ENCODE data around the gene HS3ST6. TPM values are rescaled to one million over a fixed set of nuclear protein-coding genes. Genes with fewer than 3 reads are reported as not detected.
A peak's percentile ranks its signal among the peaks of the same experiment; 100 is the strongest.

The HS3ST6 gene
- total and polyA plus RNA-seq, 2 experiments from 2014 or later, result 0.41 TPM; not detected in 1

DNA sequence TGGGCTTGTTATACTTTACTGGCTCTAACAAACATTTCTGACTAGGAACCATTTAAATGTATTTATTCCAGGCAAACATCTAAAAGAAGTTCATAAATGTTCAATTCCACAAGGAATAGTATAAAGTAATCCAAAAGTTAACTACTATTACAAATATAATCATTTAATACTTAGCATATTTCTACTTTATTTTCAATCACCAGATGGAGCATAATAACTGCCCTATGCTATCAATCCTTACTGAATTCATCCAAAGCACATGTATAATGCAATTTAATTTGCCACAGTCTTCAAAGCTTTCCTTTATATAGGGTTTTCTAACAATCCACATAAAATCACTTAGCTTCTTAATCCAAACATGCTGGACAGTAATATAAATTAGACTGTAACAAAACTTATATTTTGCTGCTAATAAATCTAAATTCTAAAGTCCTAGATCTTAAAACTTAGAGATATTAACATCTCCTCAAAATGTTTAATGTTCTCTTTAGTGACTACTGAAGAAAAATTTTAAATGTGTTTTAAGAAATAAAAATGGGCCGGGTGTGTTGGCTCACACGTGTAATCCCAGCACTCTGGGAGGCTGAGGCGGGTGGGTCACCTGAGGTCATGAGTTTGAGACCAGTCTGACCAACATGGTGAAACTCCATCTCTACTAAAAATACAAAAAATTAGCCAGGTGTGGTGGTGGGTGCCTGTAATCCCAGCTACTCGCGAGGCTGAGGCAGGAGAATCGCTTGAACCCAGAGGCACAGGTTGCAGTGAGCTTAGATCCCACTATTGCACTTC, 52.1 kb downstream of the HS3ST6 start:
- no peaks in the 10 kb centered on the region for H3K9me2 ChIP-seq (replicated peaks; ENCODE audit: insufficient read depth)
- no peak for DNase-seq (ENCODE audit: low spot score)
- no peak overlapping the region for H3K4me2 ChIP-seq
- H3K4me1 ChIP-seq (ENCODE audit: insufficient read depth), result no peaks in the 10 kb centered on the region
- no peak overlapping the region for H3K4me3 ChIP-seq
- no peak overlapping the region for H2AFZ ChIP-seq
- H3K9me3 ChIP-seq (ENCODE audit: low read depth), result no peaks in the 10 kb centered on the region
- TF ChIP-seq, protein P1, sequence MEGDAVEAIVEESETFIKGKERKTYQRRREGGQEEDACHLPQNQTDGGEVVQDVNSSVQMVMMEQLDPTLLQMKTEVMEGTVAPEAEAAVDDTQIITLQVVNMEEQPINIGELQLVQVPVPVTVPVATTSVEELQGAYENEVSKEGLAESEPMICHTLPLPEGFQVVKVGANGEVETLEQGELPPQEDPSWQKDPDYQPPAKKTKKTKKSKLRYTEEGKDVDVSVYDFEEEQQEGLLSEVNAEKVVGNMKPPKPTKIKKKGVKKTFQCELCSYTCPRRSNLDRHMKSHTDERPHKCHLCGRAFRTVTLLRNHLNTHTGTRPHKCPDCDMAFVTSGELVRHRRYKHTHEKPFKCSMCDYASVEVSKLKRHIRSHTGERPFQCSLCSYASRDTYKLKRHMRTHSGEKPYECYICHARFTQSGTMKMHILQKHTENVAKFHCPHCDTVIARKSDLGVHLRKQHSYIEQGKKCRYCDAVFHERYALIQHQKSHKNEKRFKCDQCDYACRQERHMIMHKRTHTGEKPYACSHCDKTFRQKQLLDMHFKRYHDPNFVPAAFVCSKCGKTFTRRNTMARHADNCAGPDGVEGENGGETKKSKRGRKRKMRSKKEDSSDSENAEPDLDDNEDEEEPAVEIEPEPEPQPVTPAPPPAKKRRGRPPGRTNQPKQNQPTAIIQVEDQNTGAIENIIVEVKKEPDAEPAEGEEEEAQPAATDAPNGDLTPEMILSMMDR (IDR thresholded peaks at IDR 0.05; ENCODE audit: poor library complexity), result no peak
- no peak for TF ChIP-seq EZH2phosphoT487 (IDR thresholded peaks at IDR 0.05; ENCODE audit: low read depth, severe bottlenecking, unreplicated experiment)
- H3K79me2 ChIP-seq, result no peaks in the 10 kb centered on the region
- peaks cover 11% of the 10 kb centered on the region for H3K27me3 ChIP-seq
- no peaks in the 10 kb centered on the region for H4K20me1 ChIP-seq (ENCODE audit: insufficient read depth, poor library complexity, severe bottlenecking)
- 62% methylated on average over 6 of the region's 6 CpGs for WGBS (ENCODE audit: low lambda C conversion rate, missing lambda C conversion rate)
- no peak overlapping the region for H3K27ac ChIP-seq
- H3K36me3 ChIP-seq (replicated peaks; ENCODE audit: insufficient read depth, low read depth), result no peaks in the 10 kb centered on the region

DNA sequence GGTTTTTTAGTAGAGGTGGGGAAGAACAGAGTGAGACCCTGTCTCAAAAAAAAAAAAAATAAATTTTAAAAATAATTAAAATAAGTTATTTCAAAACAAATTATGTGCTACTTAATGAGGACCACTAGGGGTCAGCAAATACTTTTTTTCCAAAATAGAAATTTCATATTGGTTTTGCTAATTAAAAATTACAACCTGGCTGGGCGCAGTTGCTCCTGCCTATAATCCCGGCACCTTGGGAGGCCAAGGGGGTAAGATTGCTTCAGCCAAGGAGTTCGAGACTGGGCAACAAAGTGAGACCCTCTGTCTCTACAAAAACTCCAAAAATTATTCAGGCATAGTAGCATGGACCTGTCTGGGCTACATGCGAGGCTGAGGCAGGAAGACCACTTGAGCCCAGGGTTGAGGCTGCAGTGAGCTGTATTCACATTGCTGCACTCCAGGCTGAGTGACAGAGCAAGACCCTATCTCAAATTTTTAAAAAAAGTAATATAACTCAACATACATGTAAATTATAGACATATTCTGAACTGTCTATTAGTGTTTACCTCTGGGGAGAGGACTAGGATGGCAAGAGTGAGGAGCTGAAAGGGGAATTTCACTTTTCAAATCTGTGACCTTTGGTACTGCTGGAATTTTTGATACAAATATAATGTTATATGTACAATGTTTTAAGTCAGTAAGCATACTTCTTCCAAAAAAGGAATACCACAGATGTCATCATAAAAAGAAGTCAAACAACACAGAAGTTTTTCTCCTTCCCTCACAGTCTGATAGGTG, 54.3 kb downstream of the HS3ST6 start:
- H3K36me3 ChIP-seq (replicated peaks; ENCODE audit: insufficient read depth, low read depth), result no peaks in the 10 kb centered on the region
- TF ChIP-seq EZH2phosphoT487 (IDR thresholded peaks at IDR 0.05; ENCODE audit: low read depth, severe bottlenecking, unreplicated experiment) (no peak), EZH2 (IDR thresholded peaks at IDR 0.05; ENCODE audit: borderline replicate concordance) (no peak)
- TF ChIP-seq, protein P1 (IDR thresholded peaks at IDR 0.05; ENCODE audit: poor library complexity), result peak; percentile 71
- no peaks in the 10 kb centered on the region for H4K20me1 ChIP-seq (ENCODE audit: insufficient read depth, poor library complexity, severe bottlenecking)
- H3K27me3 ChIP-seq, result peaks cover 16% of the 10 kb centered on the region
- no peak overlapping the region for H3K4me2 ChIP-seq
- H3K9me3 ChIP-seq (ENCODE audit: low read depth), result no peaks in the 10 kb centered on the region
- no peak overlapping the region for H3K27ac ChIP-seq
- H3K4me1 ChIP-seq (ENCODE audit: insufficient read depth), result no peaks in the 10 kb centered on the region
- H2AFZ ChIP-seq, result no peak overlapping the region
- DNase-seq (ENCODE audit: low spot score), result peak; percentile 50
- H3K4me3 ChIP-seq, result no peak overlapping the region
- H3K9me2 ChIP-seq (replicated peaks; ENCODE audit: insufficient read depth), result no peaks in the 10 kb centered on the region
- 26% methylated on average over 4 of the region's 4 CpGs for WGBS (ENCODE audit: low lambda C conversion rate, missing lambda C conversion rate)
- H3K79me2 ChIP-seq, result no peaks in the 10 kb centered on the region

DNA sequence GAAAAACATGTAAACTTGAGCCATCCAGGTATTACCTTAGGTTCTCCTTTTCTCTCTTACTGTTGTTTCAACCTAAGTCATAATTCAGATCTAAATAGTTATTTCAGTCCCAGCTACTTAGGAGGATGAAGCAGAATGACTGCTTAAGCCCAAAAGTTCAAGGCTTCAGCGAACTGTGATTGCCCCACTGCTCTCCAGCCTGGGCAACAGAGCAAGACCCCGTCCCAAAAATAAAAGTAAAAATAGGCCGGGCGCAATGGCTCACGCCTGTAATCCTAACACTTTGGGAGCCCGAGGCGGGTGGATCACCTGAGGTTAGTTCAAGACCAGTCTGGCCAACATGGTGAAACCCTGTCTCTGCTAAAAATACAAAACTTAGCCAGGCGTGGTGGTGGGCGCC, 55.8 kb downstream of the HS3ST6 start:
- Histone ChIP-seq H2AFZ (no peak overlapping the region), H3K9me2 (replicated peaks; ENCODE audit: insufficient read depth) (no peaks in the 10 kb centered on the region), H3K4me1 (ENCODE audit: insufficient read depth) (no peaks in the 10 kb centered on the region), H3K4me2 (no peak overlapping the region), H3K36me3 (replicated peaks; ENCODE audit: insufficient read depth, low read depth) (no peaks in the 10 kb centered on the region), H3K79me2 (no peaks in the 10 kb centered on the region), H3K27me3 (peaks cover 23% of the 10 kb centered on the region), H4K20me1 (ENCODE audit: insufficient read depth, poor library complexity, severe bottlenecking) (no peaks in the 10 kb centered on the region), H3K27ac (no peak overlapping the region), H3K9me3 (ENCODE audit: low read depth) (no peaks in the 10 kb centered on the region), H3K4me3 (no peak overlapping the region)
- no peak for DNase-seq (ENCODE audit: low spot score)
- TF ChIP-seq EZH2 (IDR thresholded peaks at IDR 0.05; ENCODE audit: borderline replicate concordance) (no peak), EZH2phosphoT487 (IDR thresholded peaks at IDR 0.05; ENCODE audit: low read depth, severe bottlenecking, unreplicated experiment) (no peak)
- TF ChIP-seq, protein P1 (IDR thresholded peaks at IDR 0.05; ENCODE audit: poor library complexity), result no peak
- WGBS (ENCODE audit: low lambda C conversion rate, missing lambda C conversion rate), result 84% methylated on average over 9 of the region's 9 CpGs
